H1 (cell line): ENCODE data around the gene TCF7. TPM values are rescaled to one million over a fixed set of nuclear protein-coding genes. Genes with fewer than 3 reads are reported as not detected.

Experiments used
- EP300 ChIP-seq, 2 experiments: IDR thresholded peaks; 1 replicate in 1 of 2; 2 replicates in 1 of 2; pipeline ENCODE4 v1.6.1; 2011 to 2012; ENCODE audit warnings: low read depth in 2 of 2, low read length in 2 of 2, mild to moderate bottlenecking in 2 of 2, borderline replicate concordance in 1 of 2, inconsistent platforms in 1 of 2, moderate library complexity in 1 of 2
- JUN ChIP-seq: IDR thresholded peaks from 2 replicates; pipeline ENCODE4 v1.6.1; 2011; ENCODE audit warnings: low read depth, mild to moderate bottlenecking, improper control_type of control experiment, low read length
- NANOG ChIP-seq: IDR thresholded peaks from 2 replicates; pipeline ENCODE4 v1.6.1; 2011; ENCODE audit warnings: low read length, low read depth, mild to moderate bottlenecking, inconsistent platforms; ENCODE audit not compliant: insufficient read depth, poor library complexity, severe bottlenecking
- TAF7 ChIP-seq: optimal IDR thresholded peaks from 2 replicates; pipeline ENCODE3; 2011; ENCODE audit warnings: low read depth, mild to moderate bottlenecking, inconsistent platforms, low read length, moderate library complexity, borderline replicate concordance
- USF2 ChIP-seq: IDR thresholded peaks from 2 replicates; pipeline ENCODE4 v1.6.1; 2011; ENCODE audit warnings: low read length, improper control_type of control experiment
- YY1 ChIP-seq: IDR thresholded peaks from 2 replicates; pipeline ENCODE4 v1.6.1; 2011; ENCODE audit warnings: low read depth, mild to moderate bottlenecking, low read length
- polyA plus RNA-seq, 7 experiments: library from polyadenylated mRNA; depleted of rRNA in 3 of 7; stranded (reverse) in 5 of 7; unstranded in 2 of 7; fragments of >200 nt in 5 of 7; fragments of 200-250 nt in 2 of 7; gene quantifications; 1 replicate in 5 of 7; 2 replicates in 1 of 7; 4 replicates in 1 of 7; pipeline versions ENCODE4 v1.2.1 to v1.2.3, GENCODE V29; 2011 to 2013; ENCODE audit warnings: missing spikeins in 2 of 7, mixed read lengths in 2 of 7
- total RNA-seq: library from RNA; stranded (reverse); fragmentation: NEBNext Ultra II Directional; extraction: Animal tissue kit (Norgen Biotek cat#: 25700); gene quantifications from 2 replicates; pipeline ENCODE4 v1.2.1, GENCODE V29; 2021

The TCF7 gene
- total and polyA plus RNA-seq, 2 of the 8 experiments (the other 6 are each of a cell fraction or from before 2014, with no cell fraction given), result 4.7 to 8.5 TPM

DNA sequence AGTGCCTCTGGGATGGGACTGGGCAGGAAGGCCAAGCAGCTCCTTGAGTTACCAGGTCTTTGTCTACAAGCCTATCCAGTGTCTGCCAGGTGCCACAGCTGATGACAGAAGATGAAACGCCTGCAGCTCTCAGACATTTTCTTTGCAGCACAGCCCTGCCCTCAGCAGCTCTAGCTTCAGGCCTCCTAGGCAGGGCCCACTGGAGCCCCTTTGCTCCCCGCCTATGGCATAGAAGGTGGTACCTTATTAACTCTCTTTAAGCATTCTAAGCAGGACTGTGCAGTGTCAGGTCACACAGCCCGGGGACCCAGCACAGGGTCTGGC lies 63.6 kb downstream of the TCF7 start (continued):
- TF ChIP-seq JUN (no peak), EP300 (IDR thresholded peaks at IDR 0.05; ENCODE audit: borderline replicate concordance in 1 of 2, low read depth in 2 of 2, low read length in 2 of 2) (no peak), USF2 (no peak), NANOG (no peak), TAF7 (no peak), YY1 (no peak)
